ENCODE data around the gene ZNF81.

DNA sequence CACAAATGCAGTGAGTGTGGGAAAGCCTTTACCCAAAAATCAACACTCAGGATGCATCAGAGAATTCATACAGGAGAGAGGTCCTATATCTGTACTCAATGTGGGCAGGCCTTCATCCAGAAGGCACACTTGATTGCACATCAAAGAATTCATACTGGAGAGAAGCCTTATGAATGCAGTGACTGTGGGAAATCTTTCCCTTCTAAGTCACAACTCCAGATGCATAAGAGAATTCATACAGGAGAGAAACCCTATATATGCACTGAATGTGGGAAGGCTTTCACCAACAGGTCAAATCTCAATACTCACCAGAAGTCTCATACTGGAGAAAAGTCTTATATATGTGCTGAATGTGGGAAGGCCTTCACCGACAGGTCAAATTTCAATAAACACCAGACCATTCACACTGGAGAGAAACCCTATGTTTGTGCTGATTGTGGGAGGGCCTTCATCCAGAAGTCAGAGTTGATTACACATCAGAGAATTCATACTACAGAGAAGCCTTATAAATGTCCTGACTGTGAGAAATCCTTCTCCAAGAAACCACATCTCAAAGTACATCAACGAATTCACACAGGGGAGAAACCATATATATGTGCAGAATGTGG lies 79.3 kb downstream of the ZNF81 start:
- no peak for TF ChIP-seq CTCF (IDR thresholded peaks at IDR 0.05)
- no peak for TF ChIP-seq POLR2A (IDR thresholded peaks at IDR 0.05)
